ENCODE data around the gene TBC1D22B. TPM values are rescaled to one million over a fixed set of nuclear protein-coding genes. Genes with fewer than 3 reads are reported as not detected.

The TBC1D22B gene
- total and polyA plus RNA-seq, 9 of the 15 experiments (the other 6 are each of a cell fraction or from before 2014, with no cell fraction given), result 4.8 to 24.2 (median 13.5) TPM

DNA sequence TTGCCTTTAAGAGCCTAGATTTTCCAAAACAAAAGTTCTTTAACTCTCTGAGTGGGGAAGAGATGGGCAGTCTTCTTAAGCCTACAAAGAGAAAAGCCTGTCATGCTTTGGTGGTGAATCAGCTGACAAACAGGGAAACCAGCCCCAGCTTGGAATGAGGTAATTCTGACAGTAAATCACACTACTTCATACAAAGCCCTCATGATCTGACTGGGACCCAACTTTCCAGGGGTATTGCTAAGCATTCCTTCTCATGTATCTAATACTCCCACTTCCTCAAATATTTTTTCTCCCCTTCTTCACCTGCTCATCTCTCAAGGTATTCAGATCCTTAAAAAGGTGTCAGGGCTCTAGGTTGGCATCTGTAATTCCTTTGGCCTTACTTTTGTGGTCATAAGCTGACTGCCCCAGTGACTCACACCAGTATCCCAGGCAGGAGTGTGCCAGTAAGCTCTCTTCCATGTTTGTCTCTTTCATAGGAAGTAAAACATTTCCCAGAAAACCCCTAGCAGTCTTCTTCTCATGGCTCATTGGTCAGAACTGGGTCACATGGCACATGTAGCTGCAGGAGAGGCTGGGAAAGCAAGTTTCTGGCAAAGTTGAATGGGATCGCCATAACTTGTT is 15.0 kb upstream of the TBC1D22B start (continued):
- TF ChIP-seq, protein P1, sequence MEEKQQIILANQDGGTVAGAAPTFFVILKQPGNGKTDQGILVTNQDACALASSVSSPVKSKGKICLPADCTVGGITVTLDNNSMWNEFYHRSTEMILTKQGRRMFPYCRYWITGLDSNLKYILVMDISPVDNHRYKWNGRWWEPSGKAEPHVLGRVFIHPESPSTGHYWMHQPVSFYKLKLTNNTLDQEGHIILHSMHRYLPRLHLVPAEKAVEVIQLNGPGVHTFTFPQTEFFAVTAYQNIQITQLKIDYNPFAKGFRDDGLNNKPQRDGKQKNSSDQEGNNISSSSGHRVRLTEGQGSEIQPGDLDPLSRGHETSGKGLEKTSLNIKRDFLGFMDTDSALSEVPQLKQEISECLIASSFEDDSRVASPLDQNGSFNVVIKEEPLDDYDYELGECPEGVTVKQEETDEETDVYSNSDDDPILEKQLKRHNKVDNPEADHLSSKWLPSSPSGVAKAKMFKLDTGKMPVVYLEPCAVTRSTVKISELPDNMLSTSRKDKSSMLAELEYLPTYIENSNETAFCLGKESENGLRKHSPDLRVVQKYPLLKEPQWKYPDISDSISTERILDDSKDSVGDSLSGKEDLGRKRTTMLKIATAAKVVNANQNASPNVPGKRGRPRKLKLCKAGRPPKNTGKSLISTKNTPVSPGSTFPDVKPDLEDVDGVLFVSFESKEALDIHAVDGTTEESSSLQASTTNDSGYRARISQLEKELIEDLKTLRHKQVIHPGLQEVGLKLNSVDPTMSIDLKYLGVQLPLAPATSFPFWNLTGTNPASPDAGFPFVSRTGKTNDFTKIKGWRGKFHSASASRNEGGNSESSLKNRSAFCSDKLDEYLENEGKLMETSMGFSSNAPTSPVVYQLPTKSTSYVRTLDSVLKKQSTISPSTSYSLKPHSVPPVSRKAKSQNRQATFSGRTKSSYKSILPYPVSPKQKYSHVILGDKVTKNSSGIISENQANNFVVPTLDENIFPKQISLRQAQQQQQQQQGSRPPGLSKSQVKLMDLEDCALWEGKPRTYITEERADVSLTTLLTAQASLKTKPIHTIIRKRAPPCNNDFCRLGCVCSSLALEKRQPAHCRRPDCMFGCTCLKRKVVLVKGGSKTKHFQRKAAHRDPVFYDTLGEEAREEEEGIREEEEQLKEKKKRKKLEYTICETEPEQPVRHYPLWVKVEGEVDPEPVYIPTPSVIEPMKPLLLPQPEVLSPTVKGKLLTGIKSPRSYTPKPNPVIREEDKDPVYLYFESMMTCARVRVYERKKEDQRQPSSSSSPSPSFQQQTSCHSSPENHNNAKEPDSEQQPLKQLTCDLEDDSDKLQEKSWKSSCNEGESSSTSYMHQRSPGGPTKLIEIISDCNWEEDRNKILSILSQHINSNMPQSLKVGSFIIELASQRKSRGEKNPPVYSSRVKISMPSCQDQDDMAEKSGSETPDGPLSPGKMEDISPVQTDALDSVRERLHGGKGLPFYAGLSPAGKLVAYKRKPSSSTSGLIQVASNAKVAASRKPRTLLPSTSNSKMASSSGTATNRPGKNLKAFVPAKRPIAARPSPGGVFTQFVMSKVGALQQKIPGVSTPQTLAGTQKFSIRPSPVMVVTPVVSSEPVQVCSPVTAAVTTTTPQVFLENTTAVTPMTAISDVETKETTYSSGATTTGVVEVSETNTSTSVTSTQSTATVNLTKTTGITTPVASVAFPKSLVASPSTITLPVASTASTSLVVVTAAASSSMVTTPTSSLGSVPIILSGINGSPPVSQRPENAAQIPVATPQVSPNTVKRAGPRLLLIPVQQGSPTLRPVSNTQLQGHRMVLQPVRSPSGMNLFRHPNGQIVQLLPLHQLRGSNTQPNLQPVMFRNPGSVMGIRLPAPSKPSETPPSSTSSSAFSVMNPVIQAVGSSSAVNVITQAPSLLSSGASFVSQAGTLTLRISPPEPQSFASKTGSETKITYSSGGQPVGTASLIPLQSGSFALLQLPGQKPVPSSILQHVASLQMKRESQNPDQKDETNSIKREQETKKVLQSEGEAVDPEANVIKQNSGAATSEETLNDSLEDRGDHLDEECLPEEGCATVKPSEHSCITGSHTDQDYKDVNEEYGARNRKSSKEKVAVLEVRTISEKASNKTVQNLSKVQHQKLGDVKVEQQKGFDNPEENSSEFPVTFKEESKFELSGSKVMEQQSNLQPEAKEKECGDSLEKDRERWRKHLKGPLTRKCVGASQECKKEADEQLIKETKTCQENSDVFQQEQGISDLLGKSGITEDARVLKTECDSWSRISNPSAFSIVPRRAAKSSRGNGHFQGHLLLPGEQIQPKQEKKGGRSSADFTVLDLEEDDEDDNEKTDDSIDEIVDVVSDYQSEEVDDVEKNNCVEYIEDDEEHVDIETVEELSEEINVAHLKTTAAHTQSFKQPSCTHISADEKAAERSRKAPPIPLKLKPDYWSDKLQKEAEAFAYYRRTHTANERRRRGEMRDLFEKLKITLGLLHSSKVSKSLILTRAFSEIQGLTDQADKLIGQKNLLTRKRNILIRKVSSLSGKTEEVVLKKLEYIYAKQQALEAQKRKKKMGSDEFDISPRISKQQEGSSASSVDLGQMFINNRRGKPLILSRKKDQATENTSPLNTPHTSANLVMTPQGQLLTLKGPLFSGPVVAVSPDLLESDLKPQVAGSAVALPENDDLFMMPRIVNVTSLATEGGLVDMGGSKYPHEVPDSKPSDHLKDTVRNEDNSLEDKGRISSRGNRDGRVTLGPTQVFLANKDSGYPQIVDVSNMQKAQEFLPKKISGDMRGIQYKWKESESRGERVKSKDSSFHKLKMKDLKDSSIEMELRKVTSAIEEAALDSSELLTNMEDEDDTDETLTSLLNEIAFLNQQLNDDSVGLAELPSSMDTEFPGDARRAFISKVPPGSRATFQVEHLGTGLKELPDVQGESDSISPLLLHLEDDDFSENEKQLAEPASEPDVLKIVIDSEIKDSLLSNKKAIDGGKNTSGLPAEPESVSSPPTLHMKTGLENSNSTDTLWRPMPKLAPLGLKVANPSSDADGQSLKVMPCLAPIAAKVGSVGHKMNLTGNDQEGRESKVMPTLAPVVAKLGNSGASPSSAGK (IDR thresholded peaks at IDR 0.05), result peak; percentile 21; the same call in 1 of the 2 replicates
- TF ChIP-seq ZNF23 (CRISPR knock-in tag; IDR thresholded peaks at IDR 0.05), result 0 out of 2 replicates have a peak, but pooled peaks have one; percentile 48
- TF ChIP-seq ATF7 (IDR thresholded peaks at IDR 0.05), result peak; percentile 95
- peak; percentile 89 for TF ChIP-seq RAD51 (IDR thresholded peaks at IDR 0.05; ENCODE audit: borderline replicate concordance, low read depth)
- TF ChIP-seq CEBPG (CRISPR knock-in tag; IDR thresholded peaks at IDR 0.05), result no peak
- TF ChIP-seq CEBPG (tag; conservative IDR thresholded peaks at IDR 0.05 in 1 of 2, IDR thresholded peaks at IDR 0.05 in 1 of 2), result peak in 1 of 2 experiments; percentile 63; a peak in 3 of 4 replicates
- peak in 1 of 2 experiments; percentile 48; a peak in 1 of 4 replicates for TF ChIP-seq HDAC1 (IDR thresholded peaks at IDR 0.05)
- TF ChIP-seq MAZ (CRISPR knock-in tag; conservative IDR thresholded peaks at IDR 0.05 in 1 of 2, IDR thresholded peaks at IDR 0.05 in 1 of 2), result peak in 1 of 2 experiments; percentile 61; a peak in 1 of 4 replicates
- TF ChIP-seq GATA2 (CRISPR knock-in tag; IDR thresholded peaks at IDR 0.05), result no peak
- TF ChIP-seq NFRKB (IDR thresholded peaks at IDR 0.05; ENCODE audit: low read depth), result 0 out of 2 replicates have a peak, but pooled peaks have one; percentile 46
- no peak for TF ChIP-seq HIVEP1 (CRISPR knock-in tag; IDR thresholded peaks at IDR 0.05)
- TF ChIP-seq MEF2D (tag; conservative IDR thresholded peaks at IDR 0.05; ENCODE audit: low read depth), result peak; percentile 70
- TF ChIP-seq NFXL1 (CRISPR knock-in tag; IDR thresholded peaks at IDR 0.05), result peak; percentile 60; the same call in 1 of the 2 replicates
- TF ChIP-seq, protein P2, sequence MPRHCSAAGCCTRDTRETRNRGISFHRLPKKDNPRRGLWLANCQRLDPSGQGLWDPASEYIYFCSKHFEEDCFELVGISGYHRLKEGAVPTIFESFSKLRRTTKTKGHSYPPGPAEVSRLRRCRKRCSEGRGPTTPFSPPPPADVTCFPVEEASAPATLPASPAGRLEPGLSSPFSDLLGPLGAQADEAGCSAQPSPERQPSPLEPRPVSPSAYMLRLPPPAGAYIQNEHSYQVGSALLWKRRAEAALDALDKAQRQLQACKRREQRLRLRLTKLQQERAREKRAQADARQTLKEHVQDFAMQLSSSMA (CRISPR knock-in tag; IDR thresholded peaks at IDR 0.05), result no peak
